ENCODE measurements around the gene LEPROT. TPM values are rescaled to one million over a fixed set of nuclear protein-coding genes. Genes with fewer than 3 reads are reported as not detected.
A peak's percentile ranks its signal among the peaks of the same experiment; 100 is the strongest.

LEPROT gene
- total RNA-seq (2014; rRNA removed) (16.9 and 18.4 TPM in 2 replicates), Bru-seq, nascent RNA (percentile 85 among the genes with signal in this experiment), BruChase-seq, experiment 1, labeled RNA remaining after a 6-hour chase (percentile 92 among the genes with signal in this experiment), BruChase-seq, experiment 2, labeled RNA remaining after a 2-hour chase (percentile 95 among the genes with signal in this experiment)
- long read RNA-seq, full-length matches to known transcripts = 83 of 99 reads
- long read RNA-seq, partial matches to known transcripts = 16 of 99 reads
- long read RNA-seq, other reads (novel, unspliced or antisense) = 0 of 99 reads

- Histone ChIP-seq H4K20me1 (ENCODE audit: low read length) (no peaks in the 10 kb centered on the region), H3K79me2 (ENCODE audit: low read length) (peaks cover 43% of the 10 kb centered on the region), H3F3A (ENCODE audit: low read length, unreplicated experiment) (no peaks in the 10 kb centered on the region), H3K4me1 (ENCODE audit: insufficient read depth, low read length) (peaks cover 62% of the 10 kb centered on the region), H3K9me2 (replicated peaks; ENCODE audit: low read length) (no peaks in the 10 kb centered on the region), H3K9me3 (ENCODE audit: low read length) (no peaks in the 10 kb centered on the region), H3K9ac (ENCODE audit: low read length) (peak within 1 kb of the TSS; percentile 92), H3K27me3 (ENCODE audit: low read length) (no peaks in the 10 kb centered on the region), H3K4me3 (ENCODE audit: low read length) (peak within 1 kb of the TSS; percentile 86), H3K36me3 (ENCODE audit: low read depth, low read length) (no peaks in the 10 kb centered on the region), H3K27ac (ENCODE audit: low read length) (peak within 1 kb of the TSS; percentile 83), H2AFZ (ENCODE audit: low read length) (peak within 1 kb of the TSS; percentile 90), H3K4me2 (ENCODE audit: low read length) (peak within 1 kb of the TSS; percentile 97)
- intact Hi-C loops (cut with micrococcal nuclease) = loop anchor here (2.0 to 10.0 kb wide), 4 partner anchors 166 to 1512 kb away; partner anchors contain the start of gene RAVER2
- POLR2A ChIA-PET (ENCODE audit: unreplicated experiment) = interaction anchor here (0.7 kb wide), 1 partner anchor 127 kb away, joined by 3 read pairs; no protein-coding TSS in a partner anchor
- BruUV-seq (replicated peaks) = no TSS peak
- CTCF ChIA-PET = interaction anchor here (0.7 to 1.3 kb wide), 3 partner anchors 39 to 238 kb away, joined by 3 to 7 read pairs (median 3); no protein-coding TSS in a partner anchor
- peak; percentile 45 for DNase-seq
- no peak for ATAC-seq
- no peak for TF ChIP-seq CTCF (conservative IDR thresholded peaks at IDR 0.05; ENCODE audit: low read depth, low read length)
- no peak for TF ChIP-seq EZH2 (IDR thresholded peaks at IDR 0.05; ENCODE audit: low read length, unreplicated experiment)
- TF ChIP-seq EZH2phosphoT487 (IDR thresholded peaks at IDR 0.05; ENCODE audit: borderline replicate concordance, low read length) = no peak
Measured at GRCh38 chr1:65420590-65421350, at the start of gene LEPROT, which contains the start of gene LEPR. LEPROT (plus strand) TSS chr1:65420668; CDS start chr1:65420725, 57 bp downstream. LEPR (plus strand) TSS chr1:65420668; CDS start chr1:65565566, 144,898 bp downstream.

- CTCF ChIA-PET = no interaction called here
Measured at GRCh38 chr1:65371544-65371943, 48.9 kb upstream of the LEPROT start.

More at GRCh38 chr1:65371544-65371943, 48.9 kb upstream of the LEPROT start:
- Histone ChIP-seq H3K27me3 (ENCODE audit: low read length) (no peaks in the 10 kb centered on the region), H3K27ac (ENCODE audit: low read length) (no peak overlapping the region), H3K9me2 (replicated peaks; ENCODE audit: low read length) (no peaks in the 10 kb centered on the region), H3K4me1 (ENCODE audit: insufficient read depth, low read length) (peaks cover 6% of the 10 kb centered on the region), H3K9me3 (ENCODE audit: low read length) (no peaks in the 10 kb centered on the region), H3F3A (ENCODE audit: low read length, unreplicated experiment) (no peaks in the 10 kb centered on the region), H3K9ac (ENCODE audit: low read length) (no peak overlapping the region), H3K36me3 (ENCODE audit: low read depth, low read length) (no peaks in the 10 kb centered on the region), H4K20me1 (ENCODE audit: low read length) (no peaks in the 10 kb centered on the region), H3K79me2 (ENCODE audit: low read length) (no peaks in the 10 kb centered on the region), H3K4me2 (ENCODE audit: low read length) (no peak overlapping the region), H3K4me3 (ENCODE audit: low read length) (no peak overlapping the region), H2AFZ (ENCODE audit: low read length) (no peak overlapping the region)
- no TSS peak for BruUV-seq (replicated peaks)
- no peak for DNase-seq
- TF ChIP-seq EZH2phosphoT487 (IDR thresholded peaks at IDR 0.05; ENCODE audit: borderline replicate concordance, low read length) = no peak
- TF ChIP-seq EZH2 (IDR thresholded peaks at IDR 0.05; ENCODE audit: low read length, unreplicated experiment) = no peak
- no peak for TF ChIP-seq CTCF (conservative IDR thresholded peaks at IDR 0.05; ENCODE audit: low read depth, low read length)
- ATAC-seq = no peak
- POLR2A ChIA-PET (ENCODE audit: unreplicated experiment) = no interaction called here
- intact Hi-C loops (cut with micrococcal nuclease) = no loop called here

Measured in PC-3 (cell line).